Measurements from ENCODE around the gene TSPAN16.

DNA sequence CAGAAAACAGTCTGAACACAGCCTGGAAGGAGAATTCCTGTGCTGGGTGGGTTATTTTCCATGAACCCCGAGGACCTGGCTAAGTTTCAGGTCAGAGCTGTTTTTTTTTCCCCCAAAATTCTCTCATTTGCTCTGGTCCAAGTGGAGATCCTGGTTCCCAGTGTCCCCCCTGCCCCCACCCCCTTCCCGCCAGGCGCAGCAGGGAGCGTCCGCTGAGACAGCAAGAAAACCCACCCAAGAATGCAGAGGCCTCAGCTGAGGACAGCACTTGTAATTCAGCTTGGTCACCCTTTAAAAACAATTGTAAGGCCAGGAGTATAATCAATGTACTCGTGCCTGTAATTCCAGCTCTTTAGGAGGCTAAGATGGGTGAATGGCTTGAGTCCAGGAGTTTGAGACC lies 11.4 kb upstream of the TSPAN16 start:
- TF ChIP-seq, protein P1, sequence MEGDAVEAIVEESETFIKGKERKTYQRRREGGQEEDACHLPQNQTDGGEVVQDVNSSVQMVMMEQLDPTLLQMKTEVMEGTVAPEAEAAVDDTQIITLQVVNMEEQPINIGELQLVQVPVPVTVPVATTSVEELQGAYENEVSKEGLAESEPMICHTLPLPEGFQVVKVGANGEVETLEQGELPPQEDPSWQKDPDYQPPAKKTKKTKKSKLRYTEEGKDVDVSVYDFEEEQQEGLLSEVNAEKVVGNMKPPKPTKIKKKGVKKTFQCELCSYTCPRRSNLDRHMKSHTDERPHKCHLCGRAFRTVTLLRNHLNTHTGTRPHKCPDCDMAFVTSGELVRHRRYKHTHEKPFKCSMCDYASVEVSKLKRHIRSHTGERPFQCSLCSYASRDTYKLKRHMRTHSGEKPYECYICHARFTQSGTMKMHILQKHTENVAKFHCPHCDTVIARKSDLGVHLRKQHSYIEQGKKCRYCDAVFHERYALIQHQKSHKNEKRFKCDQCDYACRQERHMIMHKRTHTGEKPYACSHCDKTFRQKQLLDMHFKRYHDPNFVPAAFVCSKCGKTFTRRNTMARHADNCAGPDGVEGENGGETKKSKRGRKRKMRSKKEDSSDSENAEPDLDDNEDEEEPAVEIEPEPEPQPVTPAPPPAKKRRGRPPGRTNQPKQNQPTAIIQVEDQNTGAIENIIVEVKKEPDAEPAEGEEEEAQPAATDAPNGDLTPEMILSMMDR (IDR thresholded peaks at IDR 0.05) = no peak
- no peak for TF ChIP-seq POLR2AphosphoS5 (IDR thresholded peaks at IDR 0.05)

Data from breast epithelium (tissue), 3 donors.